C4-2B (cell line): ENCODE results near the gene TBPL1.

Experiments used
- CTCF ChIP-seq: fragments of 450-650 bp; conservative IDR thresholded peaks from 2 replicates; pipeline ENCODE4 v1.5.1; 2017; ENCODE audit warnings: mild to moderate bottlenecking
- ZFX ChIP-seq: fragments of 450-650 bp; IDR thresholded peaks from 2 replicates; pipeline ENCODE4 v1.6.1; 2017

GRCh38 chr6:133965817-133966360, 12.9 kb downstream of the TBPL1 start:
- TF ChIP-seq CTCF (no peak), ZFX (no peak)
